K562 (cell line): ENCODE data around the gene AGFG1. TPM values are rescaled to one million over a fixed set of nuclear protein-coding genes. Genes with fewer than 3 reads are reported as not detected.

Experiments
- E2F6 ChIP-seq, 2 experiments: IDR thresholded peaks; 2 replicates each; pipeline ENCODE4 v1.6.1; 2011; ENCODE audit warnings: borderline replicate concordance in 1 of 2, control low read depth in 1 of 2, low read depth in 1 of 2, low read length in 1 of 2, mild to moderate bottlenecking in 1 of 2, mixed read lengths in 1 of 2, moderate library complexity in 1 of 2; ENCODE audit not compliant: insufficient read depth in 1 of 2, insufficient read length in 1 of 2, poor library complexity in 1 of 2, severe bottlenecking in 1 of 2; ENCODE audit errors: extremely low read depth in 1 of 2
- HDAC3 ChIP-seq: fragments of 450-650 bp; IDR thresholded peaks from 2 replicates; pipeline ENCODE4 v1.6.1; 2018; ENCODE audit warnings: borderline replicate concordance, mild to moderate bottlenecking, moderate library complexity; ENCODE audit not compliant: partially characterized antibody
- HLTF ChIP-seq: fragments of 450-650 bp; IDR thresholded peaks from 2 replicates; pipeline ENCODE4 v1.6.1; 2016
- MEIS2 ChIP-seq: fragments of 450-650 bp; IDR thresholded peaks from 2 replicates; pipeline ENCODE4 v1.6.1; 2014; ENCODE audit warnings: mild to moderate bottlenecking; ENCODE audit not compliant: partially characterized antibody
- NONO ChIP-seq, 2 experiments: fragments of 200-400 bp in 1 of 2; fragments of 450-650 bp in 1 of 2; formaldehyde crosslinking in 1 of 2; IDR thresholded peaks; 2 replicates each; pipeline ENCODE4 v1.6.1; 2017; ENCODE audit warnings: low read depth in 2 of 2, mild to moderate bottlenecking in 2 of 2, moderate library complexity in 2 of 2, low read length in 1 of 2
- POLR2AphosphoS5 ChIP-seq: IDR thresholded peaks from 2 replicates; pipeline ENCODE4 v1.6.1; 2011; ENCODE audit warnings: mild to moderate bottlenecking, low read depth, low read length, moderate library complexity; ENCODE audit not compliant: control insufficient read depth, insufficient read depth
- ZNF143 ChIP-seq: sonication (generic); formaldehyde crosslinking; IDR thresholded peaks from 2 replicates; pipeline ENCODE4 v1.9.0; 2022; ENCODE audit warnings: mild to moderate bottlenecking, missing genetic modification reagents
- ZNF146 ChIP-seq: IDR thresholded peaks from one replicate; pipeline ENCODE4 v1.6.1; 2018; ENCODE audit warnings: missing compliant biosample characterization; ENCODE audit not compliant: unreplicated experiment
- ZNF280B ChIP-seq: fragments of 250-450 bp; sonication (Bioruptor Pico); IDR thresholded peaks from 2 replicates; pipeline ENCODE4 v1.5.1; 2021; ENCODE audit warnings: mild to moderate bottlenecking
- ZNF408 ChIP-seq: fragments of 250-450 bp; sonication (Bioruptor Pico); IDR thresholded peaks from 2 replicates; pipeline ENCODE4 v1.4.0; 2020; ENCODE audit warnings: low read depth, mild to moderate bottlenecking, moderate library complexity
- ZNF586 ChIP-seq: fragments of 450-650 bp; formaldehyde crosslinking; conservative IDR thresholded peaks from 2 replicates; pipeline ENCODE4 v1.4.0; 2020; ENCODE audit warnings: mild to moderate bottlenecking, moderate library complexity
- ZNF766 ChIP-seq: fragments of 200-800 bp; sonication (Bioruptor generic); conservative IDR thresholded peaks from 2 replicates; pipeline ENCODE4 v1.6.1; 2016; ENCODE audit warnings: missing genetic modification characterization, missing compliant biosample characterization
- polyA plus RNA-seq, 8 experiments: library from polyadenylated mRNA; depleted of rRNA in 4 of 8; stranded (reverse) in 5 of 8; unstranded in 3 of 8; fragments of >200 nt; fragmentation: Nextera tagmentation in 2 of 8; fragmentation: Illumina TruSeq in 1 of 8; extraction: Ambion mirVana in 2 of 8; extraction: Trizol in 1 of 8; gene quantifications; 2 replicates each; pipeline versions ENCODE4 v1.2.1 to v1.2.3, GENCODE V29; 2011 to 2014; ENCODE audit warnings: inconsistent platforms in 1 of 8, missing spikeins in 1 of 8
- total RNA-seq, 7 experiments: library from RNA; depleted of rRNA in 6 of 7; stranded (reverse); fragments of >200 nt in 6 of 7; fragmentation: Illumina TruSeq in 2 of 7; extraction: Trizol in 2 of 7; gene quantifications; 2 replicates each; pipeline versions ENCODE4 v1.2.1 to v1.2.3, GENCODE V29; 2011 to 2021; ENCODE audit warnings: low replicate concordance in 1 of 7
- TF ChIP-seq, protein P1 (sequence below): fragments of 450-650 bp; formaldehyde crosslinking; IDR thresholded peaks from 2 replicates; pipeline ENCODE4 v1.4.0; 2022; ENCODE audit warnings: missing genetic modification characterization

The AGFG1 gene
- total and polyA plus RNA-seq, 9 of the 15 experiments (the other 6 are each of a cell fraction or from before 2014, with no cell fraction given) = 11.2 to 97.5 (median 36.0) TPM

GRCh38 chr2:227450926-227451654, 20.9 kb upstream of the AGFG1 start (continued):
- TF ChIP-seq ZNF280B (CRISPR knock-in tag) (no peak), E2F6 (IDR thresholded peaks at IDR 0.05; ENCODE audit: borderline replicate concordance in 1 of 2, extremely low read depth in 1 of 2, insufficient read depth in 1 of 2, insufficient read length in 1 of 2, low read depth in 1 of 2, low read length in 1 of 2, poor library complexity in 1 of 2, severe bottlenecking in 1 of 2) (no peak), POLR2AphosphoS5 (peak; percentile 94), HLTF (peak; percentile 26; the same call in 1 of the 2 replicates), ZNF408 (CRISPR knock-in tag) (no peak), ZNF143 (no peak), MEIS2 (peak; percentile 98), ZNF766 (CRISPR knock-in tag) (peak; percentile 90), NONO (IDR thresholded peaks at IDR 0.05; ENCODE audit: low read depth in 2 of 2, low read length in 1 of 2) (peak in 1 of 2 experiments; percentile 76; a peak in 1 of 4 replicates), HDAC3 (peak; percentile 91), ZNF586 (CRISPR knock-in tag) (no peak), ZNF146 (CRISPR knock-in tag) (no peak)
- TF ChIP-seq, protein P1, sequence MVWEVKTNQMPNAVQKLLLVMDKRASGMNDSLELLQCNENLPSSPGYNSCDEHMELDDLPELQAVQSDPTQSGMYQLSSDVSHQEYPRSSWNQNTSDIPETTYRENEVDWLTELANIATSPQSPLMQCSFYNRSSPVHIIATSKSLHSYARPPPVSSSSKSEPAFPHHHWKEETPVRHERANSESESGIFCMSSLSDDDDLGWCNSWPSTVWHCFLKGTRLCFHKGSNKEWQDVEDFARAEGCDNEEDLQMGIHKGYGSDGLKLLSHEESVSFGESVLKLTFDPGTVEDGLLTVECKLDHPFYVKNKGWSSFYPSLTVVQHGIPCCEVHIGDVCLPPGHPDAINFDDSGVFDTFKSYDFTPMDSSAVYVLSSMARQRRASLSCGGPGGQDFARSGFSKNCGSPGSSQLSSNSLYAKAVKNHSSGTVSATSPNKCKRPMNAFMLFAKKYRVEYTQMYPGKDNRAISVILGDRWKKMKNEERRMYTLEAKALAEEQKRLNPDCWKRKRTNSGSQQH (CRISPR knock-in tag) = no peak
